ENCODE results near the gene PRMT9.

Gene PRMT9

DNA sequence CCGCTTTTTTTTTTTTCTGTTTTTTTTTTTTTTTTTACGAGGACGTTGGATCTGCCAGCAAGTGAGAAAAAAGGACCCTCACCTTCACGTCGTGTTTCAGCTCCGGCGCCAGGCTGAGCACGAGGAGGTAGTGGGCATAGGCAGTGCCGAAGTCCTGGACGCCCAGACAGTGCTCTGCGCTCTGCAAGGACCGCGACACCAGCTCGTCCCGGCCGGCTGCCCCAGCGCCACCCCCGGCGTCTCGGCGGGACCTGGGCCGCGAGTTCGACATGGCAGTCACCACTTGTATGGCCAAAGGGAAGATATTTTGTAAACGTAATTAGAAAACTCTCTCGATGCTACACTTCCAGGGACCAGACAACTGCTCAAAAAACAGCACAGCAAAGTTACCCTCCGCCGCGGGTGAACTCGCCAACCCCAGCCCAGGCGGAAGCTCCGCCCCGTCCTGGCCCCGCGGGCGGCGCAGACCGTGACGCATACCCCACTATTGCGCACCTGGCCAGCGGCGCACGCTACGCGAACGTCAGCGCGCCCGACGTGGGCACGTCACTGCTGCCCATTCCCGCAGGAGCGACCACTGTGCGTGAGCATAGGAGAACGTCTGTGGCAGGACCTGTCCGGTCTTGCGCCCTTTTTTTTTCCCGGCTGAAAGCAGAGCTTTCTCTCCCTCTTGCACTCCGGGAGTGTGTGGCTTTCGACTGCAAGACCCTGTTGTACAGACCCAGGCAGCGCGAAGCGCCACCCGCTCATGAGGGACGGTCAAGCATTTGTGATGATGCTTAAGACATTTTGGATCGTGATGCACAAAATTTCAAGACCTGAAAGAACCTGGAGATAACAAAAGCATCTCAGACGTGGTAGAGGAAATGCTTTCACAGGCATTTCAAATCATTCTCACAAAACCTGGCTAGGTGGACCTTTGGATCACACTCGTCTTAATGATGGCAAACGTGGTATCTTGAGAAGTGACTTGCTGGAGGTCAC is at the start of gene PRMT9:
PRMT9 (minus strand) TSS at position 447 of the 984 bp plus-strand sequence; CDS start at position 271, 176 bp downstream.
- DNase-seq (ENCODE audit: extremely low read depth, low read depth): peak; percentile 73
- peak within 1 kb of the TSS; percentile 83 for H3K4me3 ChIP-seq (replicated peaks; ENCODE audit: low read depth, low read length)
- TF ChIP-seq, protein P1, sequence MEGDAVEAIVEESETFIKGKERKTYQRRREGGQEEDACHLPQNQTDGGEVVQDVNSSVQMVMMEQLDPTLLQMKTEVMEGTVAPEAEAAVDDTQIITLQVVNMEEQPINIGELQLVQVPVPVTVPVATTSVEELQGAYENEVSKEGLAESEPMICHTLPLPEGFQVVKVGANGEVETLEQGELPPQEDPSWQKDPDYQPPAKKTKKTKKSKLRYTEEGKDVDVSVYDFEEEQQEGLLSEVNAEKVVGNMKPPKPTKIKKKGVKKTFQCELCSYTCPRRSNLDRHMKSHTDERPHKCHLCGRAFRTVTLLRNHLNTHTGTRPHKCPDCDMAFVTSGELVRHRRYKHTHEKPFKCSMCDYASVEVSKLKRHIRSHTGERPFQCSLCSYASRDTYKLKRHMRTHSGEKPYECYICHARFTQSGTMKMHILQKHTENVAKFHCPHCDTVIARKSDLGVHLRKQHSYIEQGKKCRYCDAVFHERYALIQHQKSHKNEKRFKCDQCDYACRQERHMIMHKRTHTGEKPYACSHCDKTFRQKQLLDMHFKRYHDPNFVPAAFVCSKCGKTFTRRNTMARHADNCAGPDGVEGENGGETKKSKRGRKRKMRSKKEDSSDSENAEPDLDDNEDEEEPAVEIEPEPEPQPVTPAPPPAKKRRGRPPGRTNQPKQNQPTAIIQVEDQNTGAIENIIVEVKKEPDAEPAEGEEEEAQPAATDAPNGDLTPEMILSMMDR (IDR thresholded peaks at IDR 0.05; ENCODE audit: low read depth, low read length, missing control alignments): no peak

DNA sequence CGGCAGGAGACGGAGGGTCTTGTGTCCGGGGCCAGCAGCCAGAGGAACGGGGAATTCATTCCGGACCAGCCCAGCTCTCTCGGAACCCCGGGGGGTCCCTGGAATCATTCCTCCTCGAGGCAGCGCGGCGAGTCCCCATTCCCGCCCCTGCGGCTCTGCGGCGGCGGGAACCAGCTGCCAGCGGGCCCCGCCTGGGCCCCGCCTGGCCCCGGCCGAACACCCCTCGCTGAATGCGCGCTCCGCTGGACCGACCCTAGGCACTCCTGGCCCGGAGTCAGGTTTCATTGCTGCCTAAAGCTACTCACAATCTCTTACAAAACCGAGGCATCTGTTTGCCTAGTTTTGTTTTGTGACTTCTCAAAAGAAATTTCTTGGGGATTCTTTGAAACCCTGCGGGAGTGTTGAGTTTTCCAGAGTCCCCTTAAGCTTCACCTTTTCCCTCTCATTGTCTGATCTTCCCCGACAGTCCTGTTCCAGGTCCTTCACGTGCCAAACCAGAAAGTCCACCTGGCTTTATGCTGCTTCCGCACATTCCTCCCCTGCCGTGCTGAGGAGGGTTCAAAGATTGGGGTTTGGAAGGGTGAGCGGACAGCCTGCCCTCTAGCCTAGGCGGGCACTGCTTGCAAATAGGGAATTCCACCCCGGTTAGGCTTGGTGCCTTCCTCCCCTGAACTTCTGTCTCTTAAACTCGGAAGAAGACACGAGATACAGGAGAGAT is 48.7 kb upstream of the PRMT9 start:
- TF ChIP-seq, protein P1 (IDR thresholded peaks at IDR 0.05; ENCODE audit: low read depth, low read length, missing control alignments): no peak
- H3K4me3 ChIP-seq (replicated peaks; ENCODE audit: low read depth, low read length): peak overlapping the region; percentile 54
- no peak for DNase-seq (ENCODE audit: extremely low read depth, low read depth)

DNA sequence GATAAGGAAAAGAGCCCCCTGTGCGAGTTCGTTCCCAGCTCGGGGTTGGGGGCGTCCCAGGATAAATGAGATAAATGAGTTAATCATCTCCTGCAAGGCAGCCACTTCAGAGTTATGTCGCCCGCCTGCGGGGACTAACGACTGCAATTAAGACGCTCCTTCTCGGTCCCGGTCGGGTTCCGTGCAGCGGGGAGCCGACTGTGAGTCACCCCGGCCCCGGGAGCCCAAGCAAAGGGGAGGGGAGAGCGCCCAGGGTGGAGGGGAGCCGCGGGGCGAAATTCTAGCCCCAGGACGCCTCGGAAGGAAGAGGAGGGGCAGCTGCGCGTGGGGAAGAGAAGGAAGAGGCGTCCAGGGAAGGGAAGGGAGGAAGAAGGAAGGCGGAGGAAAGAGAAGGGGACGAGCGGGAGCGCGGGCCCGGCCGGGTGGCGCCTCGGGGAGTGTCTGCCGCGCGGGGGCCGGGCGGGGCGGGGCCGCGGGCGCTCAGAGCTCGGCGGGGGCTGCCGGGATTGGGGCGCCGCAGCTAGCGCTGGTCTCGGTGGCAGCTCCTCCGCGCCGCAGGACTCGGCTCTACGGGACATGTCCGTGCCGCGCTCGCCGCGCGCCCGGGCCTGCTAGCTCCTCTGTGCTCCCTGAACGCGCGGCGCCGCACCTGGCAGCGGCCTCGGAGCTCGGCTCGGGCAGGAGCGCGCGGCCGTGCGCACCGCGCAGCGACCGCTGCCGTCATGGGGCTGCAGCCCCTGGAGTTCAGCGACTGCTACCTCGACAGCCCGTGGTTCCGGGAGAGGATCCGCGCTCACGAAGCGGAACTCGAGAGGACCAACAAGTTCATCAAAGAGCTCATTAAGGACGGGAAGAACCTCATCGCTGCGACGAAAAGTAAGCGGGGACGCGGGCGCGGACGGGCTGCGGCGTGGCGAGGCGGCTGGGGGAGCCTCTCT is 47.9 kb upstream of the PRMT9 start, which contains the start of gene ARHGAP10:
ARHGAP10 (plus strand) TSS at position 509 of the 938 bp plus-strand sequence; CDS start at position 723, 214 bp downstream.
- DNase-seq (ENCODE audit: extremely low read depth, low read depth): no peak
- TF ChIP-seq, protein P1 (IDR thresholded peaks at IDR 0.05; ENCODE audit: low read depth, low read length, missing control alignments): no peak
- peak within 1 kb of the TSS; percentile 54 for H3K4me3 ChIP-seq (replicated peaks; ENCODE audit: low read depth, low read length)

DNA sequence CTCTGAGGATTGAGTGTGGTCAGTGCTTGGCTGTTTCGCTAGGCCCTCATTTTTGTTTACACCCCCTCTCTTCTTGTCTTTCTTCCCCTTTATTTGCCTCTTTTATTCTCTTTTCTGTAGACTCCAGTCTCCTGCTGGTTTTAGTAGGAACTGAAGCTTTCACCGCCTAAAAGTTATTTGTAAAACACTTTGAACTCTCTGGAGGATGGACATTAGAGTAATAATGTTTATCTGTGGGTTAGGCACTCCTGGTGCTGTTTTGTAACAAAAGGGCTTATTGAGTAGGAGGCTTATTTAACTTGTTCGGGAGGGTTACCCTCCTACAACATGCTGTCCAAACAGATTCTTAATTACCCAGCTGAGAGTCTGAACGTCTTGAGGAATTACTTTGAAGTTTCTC is 46.4 kb upstream of the PRMT9 start:
- H3K4me3 ChIP-seq (replicated peaks; ENCODE audit: low read depth, low read length): no peak overlapping the region
- TF ChIP-seq, protein P1 (IDR thresholded peaks at IDR 0.05; ENCODE audit: low read depth, low read length, missing control alignments): no peak
- no peak for DNase-seq (ENCODE audit: extremely low read depth, low read depth)

DNA sequence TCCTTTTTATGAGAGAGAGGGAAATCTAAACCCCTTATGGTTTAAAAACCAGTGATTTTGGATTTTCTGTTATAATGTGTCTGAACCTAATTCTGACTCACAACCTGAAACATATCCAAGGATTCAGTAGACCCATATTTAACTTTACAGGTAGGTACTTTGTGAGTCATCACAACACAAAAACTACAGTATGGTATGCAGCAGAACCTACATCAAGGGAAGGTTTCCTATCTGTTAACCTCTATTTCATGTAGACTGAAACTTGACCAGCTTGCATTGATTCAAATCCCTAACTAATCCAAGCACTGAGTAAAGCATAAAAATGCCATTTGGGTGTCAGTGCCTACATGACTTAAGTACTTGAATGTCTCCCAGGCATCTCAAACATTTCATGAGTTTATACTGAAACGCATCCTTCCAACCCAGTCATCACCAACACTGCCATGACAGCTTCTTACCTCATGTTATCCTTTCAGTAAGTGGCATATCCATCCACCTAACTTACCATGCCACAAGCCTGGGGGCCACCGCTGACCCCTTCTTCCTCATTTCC is 43.6 kb upstream of the PRMT9 start:
- H3K4me3 ChIP-seq (replicated peaks; ENCODE audit: low read depth, low read length): no peak overlapping the region
- TF ChIP-seq, protein P1 (IDR thresholded peaks at IDR 0.05; ENCODE audit: low read depth, low read length, missing control alignments): no peak
- no peak for DNase-seq (ENCODE audit: extremely low read depth, low read depth)

DNA sequence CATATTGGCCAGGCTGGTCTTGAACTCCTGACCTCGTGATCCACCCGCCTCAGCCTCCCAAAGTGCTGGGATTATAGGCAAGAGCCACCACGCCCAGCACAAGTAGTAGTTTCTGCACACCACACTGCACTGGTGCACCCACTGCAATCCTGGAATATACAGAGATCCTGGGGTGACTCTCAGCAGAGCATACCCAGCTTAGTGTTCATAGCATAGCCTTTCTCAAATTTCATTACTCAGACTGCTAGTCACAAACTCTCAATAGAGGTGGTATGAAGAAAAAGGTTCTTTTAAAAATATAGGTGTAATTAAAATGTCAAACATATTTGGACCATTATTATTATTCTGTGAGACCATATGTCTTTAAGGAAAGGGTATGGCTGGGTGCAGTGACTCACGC is 41.7 kb upstream of the PRMT9 start:
- no peak for DNase-seq (ENCODE audit: extremely low read depth, low read depth)
- H3K4me3 ChIP-seq (replicated peaks; ENCODE audit: low read depth, low read length): no peak overlapping the region
- TF ChIP-seq, protein P1 (IDR thresholded peaks at IDR 0.05; ENCODE audit: low read depth, low read length, missing control alignments): no peak

Data from HFF-Myc (cell line).